KMS-11 (cell line): ENCODE results near the gene PIP4K2A.
A peak's percentile ranks its signal among the peaks of the same experiment; 100 is the strongest.

Source experiments
- H2AFZ ChIP-seq: fragments of 200-600 bp; sonication (generic); 2 replicates; pipeline ENCODE4 v1.6.1; 2016; ENCODE audit warnings: antibody characterized with exemption, mixed run types, low read depth
- H3K27ac ChIP-seq: fragments of 200-600 bp; sonication (generic); 2 replicates; pipeline ENCODE4 v1.6.1; 2016; ENCODE audit warnings: mild to moderate bottlenecking, mixed run types
- H3K27me3 ChIP-seq: fragments of 200-600 bp; sonication (generic); 2 replicates; pipeline ENCODE4 v1.6.1; 2017; ENCODE audit warnings: mild to moderate bottlenecking, low read depth, mixed run types, moderate library complexity; ENCODE audit not compliant: insufficient read depth
- H3K36me3 ChIP-seq: fragments of 200-600 bp; sonication (generic); 2 replicates; pipeline ENCODE4 v1.6.1; 2017; ENCODE audit warnings: mild to moderate bottlenecking, mixed run types; ENCODE audit not compliant: insufficient read depth
- H3K4me1 ChIP-seq: fragments of 200-600 bp; sonication (generic); 2 replicates; pipeline ENCODE4 v1.6.1; 2016; ENCODE audit warnings: mild to moderate bottlenecking, low read depth, mixed run types; ENCODE audit not compliant: poor library complexity, severe bottlenecking
- H3K4me2 ChIP-seq: fragments of 200-600 bp; sonication (generic); 2 replicates; pipeline ENCODE4 v1.7.0; 2016; ENCODE audit warnings: mild to moderate bottlenecking, mixed run types
- H3K4me3 ChIP-seq: fragments of 200-600 bp; sonication (generic); IDR thresholded peaks from 2 replicates; pipeline ENCODE4 v1.6.1; 2017; ENCODE audit warnings: low read depth, low read length, mixed read lengths; ENCODE audit not compliant: insufficient read depth
- H3K79me2 ChIP-seq: fragments of 200-600 bp; sonication (generic); 2 replicates; pipeline ENCODE4 v1.6.1; 2016; ENCODE audit warnings: low read depth, mixed run types; ENCODE audit not compliant: insufficient read depth
- H3K9ac ChIP-seq: fragments of 200-600 bp; sonication (generic); 2 replicates; pipeline ENCODE4 v1.6.1; 2016; ENCODE audit warnings: mild to moderate bottlenecking, mixed run types
- H4K20me1 ChIP-seq: fragments of 200-600 bp; sonication (generic); 2 replicates; pipeline ENCODE4 v1.6.1; 2016; ENCODE audit warnings: mild to moderate bottlenecking, mixed run types; ENCODE audit not compliant: insufficient read depth
- TF ChIP-seq, protein P1 (sequence below): fragments of 200-600 bp; sonication (generic); conservative IDR thresholded peaks from 2 replicates; pipeline ENCODE4 v1.6.1; 2017; ENCODE audit warnings: low read depth, mild to moderate bottlenecking, antibody characterized with exemption, low read length, moderate library complexity, mixed read lengths

Gene PIP4K2A

GRCh38 chr10:22641743-22642142 is 72.6 kb downstream of the PIP4K2A start:
- Histone ChIP-seq H3K4me1 (peaks cover 79% of the 10 kb centered on the region), H3K27me3 (no peaks in the 10 kb centered on the region), H3K79me2 (peaks cover 79% of the 10 kb centered on the region), H3K4me2 (no peak overlapping the region), H3K9ac (no peak overlapping the region), H4K20me1 (no peaks in the 10 kb centered on the region; the same call in 1 of the 2 replicates), H3K27ac (no peak overlapping the region), H3K36me3 (no peaks in the 10 kb centered on the region), H3K4me3 (no peak overlapping the region), H2AFZ (no peak overlapping the region)
- TF ChIP-seq, protein P1, sequence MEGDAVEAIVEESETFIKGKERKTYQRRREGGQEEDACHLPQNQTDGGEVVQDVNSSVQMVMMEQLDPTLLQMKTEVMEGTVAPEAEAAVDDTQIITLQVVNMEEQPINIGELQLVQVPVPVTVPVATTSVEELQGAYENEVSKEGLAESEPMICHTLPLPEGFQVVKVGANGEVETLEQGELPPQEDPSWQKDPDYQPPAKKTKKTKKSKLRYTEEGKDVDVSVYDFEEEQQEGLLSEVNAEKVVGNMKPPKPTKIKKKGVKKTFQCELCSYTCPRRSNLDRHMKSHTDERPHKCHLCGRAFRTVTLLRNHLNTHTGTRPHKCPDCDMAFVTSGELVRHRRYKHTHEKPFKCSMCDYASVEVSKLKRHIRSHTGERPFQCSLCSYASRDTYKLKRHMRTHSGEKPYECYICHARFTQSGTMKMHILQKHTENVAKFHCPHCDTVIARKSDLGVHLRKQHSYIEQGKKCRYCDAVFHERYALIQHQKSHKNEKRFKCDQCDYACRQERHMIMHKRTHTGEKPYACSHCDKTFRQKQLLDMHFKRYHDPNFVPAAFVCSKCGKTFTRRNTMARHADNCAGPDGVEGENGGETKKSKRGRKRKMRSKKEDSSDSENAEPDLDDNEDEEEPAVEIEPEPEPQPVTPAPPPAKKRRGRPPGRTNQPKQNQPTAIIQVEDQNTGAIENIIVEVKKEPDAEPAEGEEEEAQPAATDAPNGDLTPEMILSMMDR = no peak

GRCh38 chr10:22640359-22640758 is 74.0 kb downstream of the PIP4K2A start:
- no peak overlapping the region for H3K4me3 ChIP-seq
- TF ChIP-seq, protein P1 = no peak
- no peak overlapping the region for H3K4me2 ChIP-seq
- peaks cover 77% of the 10 kb centered on the region for H3K4me1 ChIP-seq
- H2AFZ ChIP-seq = no peak overlapping the region
- H3K27ac ChIP-seq = no peak overlapping the region
- no peaks in the 10 kb centered on the region for H3K36me3 ChIP-seq
- peaks cover 87% of the 10 kb centered on the region for H3K79me2 ChIP-seq
- H3K27me3 ChIP-seq = no peaks in the 10 kb centered on the region
- H4K20me1 ChIP-seq = no peaks in the 10 kb centered on the region
- H3K9ac ChIP-seq = no peak overlapping the region

DNA sequence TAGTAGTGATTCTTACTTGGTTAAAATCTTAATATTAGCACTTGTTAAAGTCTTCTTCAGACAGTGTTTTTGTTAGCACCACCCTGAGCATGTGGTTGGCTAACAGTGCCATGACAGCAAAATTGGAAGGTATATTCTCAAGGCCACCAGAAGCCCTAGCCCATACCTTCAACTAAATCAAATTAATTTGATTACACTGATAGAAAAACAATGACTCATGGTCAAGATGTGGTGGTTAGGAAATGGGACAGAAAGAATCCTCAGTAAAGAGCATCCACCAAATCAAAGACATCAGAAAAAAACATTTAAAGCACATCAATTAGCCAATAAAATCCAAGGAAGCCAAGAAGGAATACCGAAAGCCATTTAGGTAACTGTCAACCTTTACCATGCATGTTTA is 75.5 kb downstream of the PIP4K2A start:
- H3K79me2 ChIP-seq = peaks cover 87% of the 10 kb centered on the region

GRCh38 chr10:22637491-22637890 is 76.9 kb downstream of the PIP4K2A start:
- peak overlapping the region; percentile 8; the same call in 1 of the 2 replicates for H3K9ac ChIP-seq
- H3K4me1 ChIP-seq = peaks cover 91% of the 10 kb centered on the region
- no peak overlapping the region for H3K4me3 ChIP-seq
- H3K4me2 ChIP-seq = peak overlapping the region; percentile 61
- peak overlapping the region; percentile 66 for H3K27ac ChIP-seq
- H2AFZ ChIP-seq = no peak overlapping the region
- no peaks in the 10 kb centered on the region for H4K20me1 ChIP-seq
- H3K27me3 ChIP-seq = no peaks in the 10 kb centered on the region
- H3K36me3 ChIP-seq = no peaks in the 10 kb centered on the region
- H3K79me2 ChIP-seq = peaks cover 88% of the 10 kb centered on the region
- TF ChIP-seq, protein P1 = no peak

More for the DNA sequence above, 75.5 kb downstream of the PIP4K2A start:
- H3K4me3 ChIP-seq = no peak overlapping the region
- H3K27me3 ChIP-seq = no peaks in the 10 kb centered on the region
- peak overlapping the region; percentile 61 for H3K4me2 ChIP-seq
- TF ChIP-seq, protein P1 = no peak
- H3K9ac ChIP-seq = no peak overlapping the region
- H3K4me1 ChIP-seq = peaks cover 83% of the 10 kb centered on the region
- H3K36me3 ChIP-seq = no peaks in the 10 kb centered on the region
- H4K20me1 ChIP-seq = no peaks in the 10 kb centered on the region
- no peak overlapping the region for H2AFZ ChIP-seq
- peak overlapping the region; percentile 66 for H3K27ac ChIP-seq
